WI38 (cell line): ENCODE results near the gene LRCH1.

Experiments
- H3K4me3 ChIP-seq: 2 replicates; pipeline ENCODE4 v1.5.1; 2011; ENCODE audit warnings: low read depth, mild to moderate bottlenecking, control low read depth, low read length
- CTCF ChIP-seq: IDR thresholded peaks from 2 replicates; pipeline ENCODE4 v1.5.1; 2012; ENCODE audit warnings: low read depth, mild to moderate bottlenecking, control low read depth, low read length

LRCH1 gene

DNA sequence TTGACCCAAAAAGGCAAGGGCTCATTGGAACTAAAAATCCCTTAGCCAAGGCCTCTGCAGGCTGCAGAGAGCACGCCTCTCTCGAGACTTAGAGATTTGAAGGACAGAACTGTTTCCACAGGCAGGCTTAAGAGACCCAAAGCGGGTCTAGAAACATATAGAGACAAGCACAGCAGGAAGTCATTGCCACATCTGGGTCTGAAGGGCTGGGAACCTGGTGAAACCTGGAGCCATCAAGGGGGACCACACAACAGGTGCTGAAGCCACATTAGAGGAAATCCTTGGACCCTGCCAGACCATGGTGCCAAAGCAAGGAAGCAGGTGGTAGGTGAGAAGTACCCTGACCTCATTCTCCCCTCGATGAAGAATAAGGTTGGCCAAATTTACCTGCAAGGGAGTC lies 33.8 kb upstream of the LRCH1 start:
- H3K4me3 ChIP-seq: no peak overlapping the region
- TF ChIP-seq CTCF: no peak

DNA sequence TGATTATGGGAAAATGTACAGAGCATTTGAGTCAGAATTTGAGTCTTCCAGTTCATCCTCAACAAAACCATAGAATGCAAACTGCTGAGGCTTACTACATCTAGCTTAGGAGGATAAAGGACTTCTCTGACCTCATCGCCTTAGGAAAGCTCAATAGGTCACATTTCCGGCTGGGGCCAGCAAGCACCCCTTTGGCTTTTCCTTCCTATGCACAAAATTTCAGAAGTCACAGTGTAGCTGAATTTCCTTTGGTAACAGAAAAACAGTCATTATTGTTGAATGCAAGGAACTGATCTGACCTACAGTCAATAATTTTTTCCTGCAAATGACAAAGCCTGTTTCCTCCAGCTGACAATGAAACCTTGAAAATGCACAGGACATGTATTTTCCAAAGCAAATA lies 32.8 kb upstream of the LRCH1 start:
- no peak for TF ChIP-seq CTCF
- no peak overlapping the region for H3K4me3 ChIP-seq

DNA sequence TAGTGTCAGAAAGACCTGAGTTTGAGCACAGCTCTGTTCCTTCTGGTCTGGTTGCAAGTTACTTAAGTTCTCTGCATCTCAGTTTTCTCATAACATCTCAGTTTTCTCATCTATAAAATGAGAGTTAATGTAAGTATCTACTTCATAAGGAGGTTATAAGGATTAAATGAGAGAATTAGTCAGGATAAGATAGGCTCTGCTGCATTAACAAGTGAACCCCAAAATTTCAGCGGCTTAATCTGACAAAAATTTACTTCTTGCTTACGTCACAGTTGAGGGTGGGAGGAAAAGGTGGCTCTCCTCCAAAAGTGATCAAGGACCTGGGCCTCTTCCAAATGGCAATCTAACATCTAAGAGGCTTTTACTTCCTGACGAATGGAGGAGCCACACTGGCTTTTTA lies 31.5 kb upstream of the LRCH1 start:
- H3K4me3 ChIP-seq: no peak overlapping the region
- no peak for TF ChIP-seq CTCF

DNA sequence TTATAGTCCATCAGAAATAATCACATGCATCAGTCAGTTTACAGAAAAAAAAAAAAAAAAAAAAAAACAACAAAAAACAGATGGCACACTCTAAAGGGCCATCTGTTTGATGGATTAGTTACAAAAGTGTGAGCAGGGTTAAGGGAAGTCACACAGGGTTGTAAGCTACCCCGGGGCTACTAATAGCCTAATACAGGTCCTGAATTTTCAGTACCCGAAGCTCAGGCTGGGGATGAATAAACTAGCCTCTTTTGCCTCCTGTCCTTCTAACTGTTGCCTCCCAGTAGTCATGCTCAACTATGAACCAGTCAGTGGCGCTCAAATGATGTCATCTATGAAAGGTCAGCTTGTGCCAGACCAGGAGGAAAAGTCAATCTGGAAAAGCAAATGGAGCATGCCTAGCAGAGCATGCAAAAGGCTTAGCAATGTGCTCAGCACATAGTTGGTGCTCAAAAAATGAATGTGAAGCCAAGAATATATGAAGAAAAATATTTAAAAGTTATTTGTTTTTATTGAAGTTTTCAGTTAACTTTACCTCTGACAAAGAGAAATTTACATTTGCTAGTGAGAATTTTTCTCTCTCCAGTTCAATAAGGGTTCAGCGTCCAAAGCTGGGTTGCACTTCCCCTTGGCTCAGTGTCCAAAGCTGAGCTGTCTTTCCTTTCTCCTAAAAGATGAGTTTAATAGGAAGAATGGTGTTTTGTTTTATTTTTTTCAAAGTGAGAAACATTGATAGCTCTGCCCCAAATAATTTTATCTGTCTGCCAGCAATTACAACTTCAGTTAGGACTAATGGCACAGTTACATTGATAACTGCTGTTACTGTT lies 30.8 kb upstream of the LRCH1 start:
- TF ChIP-seq CTCF: no peak
- no peak overlapping the region for H3K4me3 ChIP-seq

- TF ChIP-seq CTCF: no peak
- no peak overlapping the region for H3K4me3 ChIP-seq
Observed at GRCh38 chr13:46522748-46523030, 30.3 kb upstream of the LRCH1 start.

DNA sequence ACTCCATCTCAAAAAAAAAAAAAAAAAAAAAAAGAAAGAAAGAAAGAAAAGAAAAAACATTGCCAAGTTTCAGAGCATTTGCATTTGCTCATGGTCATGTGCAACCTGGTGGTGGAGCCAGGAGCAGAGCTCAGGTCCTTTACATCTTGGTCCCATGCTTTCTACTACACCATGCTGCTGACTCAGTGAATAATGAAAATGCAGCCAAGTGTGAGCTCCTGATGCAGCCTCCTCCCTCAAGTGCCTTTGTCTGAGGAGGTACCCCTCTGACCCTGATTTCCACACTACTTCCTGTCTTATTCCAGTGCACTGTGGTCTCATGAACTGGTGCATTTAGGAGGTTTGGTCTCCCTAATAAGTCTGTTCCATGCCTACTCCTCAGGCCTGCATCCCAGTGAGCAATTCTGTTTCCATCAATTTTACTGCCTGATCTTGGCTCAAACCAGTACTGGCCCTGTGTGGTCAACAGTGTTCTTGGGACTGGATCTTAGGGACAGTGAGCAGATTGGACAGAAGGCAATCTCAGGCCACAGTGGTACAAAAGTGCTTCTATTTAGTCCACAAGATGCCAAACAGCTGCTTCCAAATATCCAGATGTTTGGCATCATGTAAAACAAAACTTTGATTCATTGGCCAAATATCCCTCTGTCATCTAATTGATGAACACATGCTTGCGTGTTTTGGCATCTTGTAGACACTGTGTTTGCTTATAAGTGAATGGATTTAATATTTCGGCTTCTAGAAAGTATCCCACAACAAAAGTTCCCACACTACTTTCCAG lies 28.8 kb upstream of the LRCH1 start:
- no peak for TF ChIP-seq CTCF
- H3K4me3 ChIP-seq: no peak overlapping the region

GRCh38 chr13:46526100-46526735 lies 26.8 kb upstream of the LRCH1 start:
- TF ChIP-seq CTCF: no peak
- no peak overlapping the region for H3K4me3 ChIP-seq
